Effector memory CD8-positive, alpha-beta T cell (primary cell): ENCODE data around the gene PRKCE.

Experiments used
- ATAC-seq: fragments of 150-1000 bp; cut with Tn5 transposase; replicated peaks from 2 replicates; pipeline ENCODE4 v1.10.0; 2021; ENCODE audit warnings: mild to moderate bottlenecking, moderate library complexity
- DNase-seq, 3 experiments: peaks; one replicate each; pipeline ENCODE4 v3.0.0; 2021
- H3K27ac Mint-ChIP-seq, 2 donors: one replicate each; pipeline ENCODE4 v1.8.0; 2022; ENCODE audit warnings: mild to moderate bottlenecking in 2 of 2, mixed read lengths in 2 of 2, moderate library complexity in 2 of 2
- H3K27me3 Mint-ChIP-seq, 2 donors: one replicate each; pipeline ENCODE4 v1.8.0; 2022; ENCODE audit warnings: mixed read lengths in 2 of 2
- H3K36me3 Mint-ChIP-seq: one replicate; pipeline ENCODE4 v1.8.0; 2022; ENCODE audit warnings: mild to moderate bottlenecking, moderate library complexity, mixed read lengths; ENCODE audit not compliant: insufficient read depth
- H3K4me1 Mint-ChIP-seq, 2 donors: one replicate each; pipeline ENCODE4 v1.8.0; 2022; ENCODE audit warnings: low read depth in 2 of 2, mixed read lengths in 2 of 2
- H3K4me3 Mint-ChIP-seq, 2 donors: one replicate each; pipeline ENCODE4 v1.8.0; 2022; ENCODE audit warnings: mild to moderate bottlenecking in 2 of 2, mixed read lengths in 2 of 2, moderate library complexity in 2 of 2
- H3K9me3 Mint-ChIP-seq, 2 donors: one replicate each; pipeline ENCODE4 v1.8.0; 2022; ENCODE audit warnings: mixed read lengths in 2 of 2

PRKCE gene

GRCh38 chr2:46018773-46019591 is 367.5 kb downstream of the PRKCE start:
- Mint-ChIP-seq H3K4me3 (no peak overlapping the region), H3K9me3 (no peaks in the 10 kb centered on the region), H3K27ac (no peak overlapping the region), H3K27me3 (no peaks in the 10 kb centered on the region), H3K4me1 (no peaks in the 10 kb centered on the region), H3K36me3 (peaks cover 7% of the 10 kb centered on the region)
- ATAC-seq = no peak
- no peak for DNase-seq

- DNase-seq = no peak
- Mint-ChIP-seq H3K4me3 (no peak overlapping the region), H3K36me3 (peaks cover 3% of the 10 kb centered on the region), H3K9me3 (no peaks in the 10 kb centered on the region), H3K27me3 (no peaks in the 10 kb centered on the region), H3K27ac (no peak overlapping the region), H3K4me1 (no peaks in the 10 kb centered on the region)
- no peak for ATAC-seq
Observed at GRCh38 chr2:46020416-46020815, 368.9 kb downstream of the PRKCE start.

GRCh38 chr2:46023165-46023854 is 371.8 kb downstream of the PRKCE start:
- no peak overlapping the region for H3K4me3 Mint-ChIP-seq
- H3K36me3 Mint-ChIP-seq = peaks cover 3% of the 10 kb centered on the region
- DNase-seq (no peak), ATAC-seq (no peak)
- no peaks in the 10 kb centered on the region for H3K4me1 Mint-ChIP-seq
- no peaks in the 10 kb centered on the region for H3K27me3 Mint-ChIP-seq
- no peak overlapping the region for H3K27ac Mint-ChIP-seq
- no peaks in the 10 kb centered on the region for H3K9me3 Mint-ChIP-seq

GRCh38 chr2:46024146-46024779 is 372.8 kb downstream of the PRKCE start:
- H3K27ac Mint-ChIP-seq = no peak overlapping the region

GRCh38 chr2:46025081-46025480 is 373.6 kb downstream of the PRKCE start:
- Mint-ChIP-seq H3K9me3 (no peaks in the 10 kb centered on the region), H3K36me3 (no peaks in the 10 kb centered on the region)

More at GRCh38 chr2:46024146-46024779, 372.8 kb downstream of the PRKCE start:
- DNase-seq (no peak), ATAC-seq (no peak)
- no peak overlapping the region for H3K4me3 Mint-ChIP-seq
- no peaks in the 10 kb centered on the region for H3K27me3 Mint-ChIP-seq
- H3K36me3 Mint-ChIP-seq = no peaks in the 10 kb centered on the region
- H3K9me3 Mint-ChIP-seq = no peaks in the 10 kb centered on the region
- H3K4me1 Mint-ChIP-seq = no peaks in the 10 kb centered on the region

GRCh38 chr2:46025676-46026075 is 374.2 kb downstream of the PRKCE start:
- Mint-ChIP-seq H3K9me3 (no peaks in the 10 kb centered on the region), H3K4me1 (no peaks in the 10 kb centered on the region), H3K36me3 (no peaks in the 10 kb centered on the region), H3K4me3 (no peak overlapping the region), H3K27ac (no peak overlapping the region), H3K27me3 (no peaks in the 10 kb centered on the region)
- ATAC-seq (no peak), DNase-seq (no peak)

More at GRCh38 chr2:46025081-46025480, 373.6 kb downstream of the PRKCE start:
- Mint-ChIP-seq H3K27me3 (no peaks in the 10 kb centered on the region), H3K27ac (no peak overlapping the region), H3K4me1 (no peaks in the 10 kb centered on the region), H3K4me3 (no peak overlapping the region)
- ATAC-seq (no peak), DNase-seq (no peak)

GRCh38 chr2:46026431-46026830 is 375.0 kb downstream of the PRKCE start:
- no peaks in the 10 kb centered on the region for H3K9me3 Mint-ChIP-seq
- H3K27me3 Mint-ChIP-seq = no peaks in the 10 kb centered on the region
- DNase-seq (no peak), ATAC-seq (no peak)
- no peak overlapping the region for H3K27ac Mint-ChIP-seq
- H3K4me3 Mint-ChIP-seq = no peak overlapping the region
- H3K36me3 Mint-ChIP-seq = no peaks in the 10 kb centered on the region
- no peaks in the 10 kb centered on the region for H3K4me1 Mint-ChIP-seq

GRCh38 chr2:46029332-46029811 is 377.9 kb downstream of the PRKCE start:
- H3K9me3 Mint-ChIP-seq = no peaks in the 10 kb centered on the region
- no peaks in the 10 kb centered on the region for H3K36me3 Mint-ChIP-seq
- H3K27ac Mint-ChIP-seq = no peak overlapping the region
- ATAC-seq = no peak
- H3K4me3 Mint-ChIP-seq = no peak overlapping the region
- no peaks in the 10 kb centered on the region for H3K27me3 Mint-ChIP-seq
- no peaks in the 10 kb centered on the region for H3K4me1 Mint-ChIP-seq
- DNase-seq = no peak

- no peak overlapping the region for H3K27ac Mint-ChIP-seq
- DNase-seq (no peak), ATAC-seq (no peak)
- H3K27me3 Mint-ChIP-seq = no peaks in the 10 kb centered on the region
- no peaks in the 10 kb centered on the region for H3K4me1 Mint-ChIP-seq
- no peak overlapping the region for H3K4me3 Mint-ChIP-seq
- no peaks in the 10 kb centered on the region for H3K36me3 Mint-ChIP-seq
- H3K9me3 Mint-ChIP-seq = no peaks in the 10 kb centered on the region
Observed at GRCh38 chr2:46030330-46030729, 378.9 kb downstream of the PRKCE start.

GRCh38 chr2:46032161-46032813 is 380.8 kb downstream of the PRKCE start:
- H3K27ac Mint-ChIP-seq = peak overlapping the region in 1 of 2 donors; percentile 58
- no peak for DNase-seq
- H3K27me3 Mint-ChIP-seq = no peaks in the 10 kb centered on the region
- no peaks in the 10 kb centered on the region for H3K9me3 Mint-ChIP-seq
- no peaks in the 10 kb centered on the region for H3K36me3 Mint-ChIP-seq
- no peak overlapping the region for H3K4me3 Mint-ChIP-seq
- no peaks in the 10 kb centered on the region for H3K4me1 Mint-ChIP-seq
- no peak for ATAC-seq

GRCh38 chr2:46032996-46033395 is 381.5 kb downstream of the PRKCE start:
- ATAC-seq (no peak), DNase-seq (no peak)
- Mint-ChIP-seq H3K27me3 (no peaks in the 10 kb centered on the region), H3K4me3 (no peak overlapping the region), H3K4me1 (no peaks in the 10 kb centered on the region), H3K36me3 (no peaks in the 10 kb centered on the region), H3K9me3 (no peaks in the 10 kb centered on the region), H3K27ac (no peak overlapping the region)

GRCh38 chr2:46034535-46034934 is 383.1 kb downstream of the PRKCE start:
- DNase-seq (no peak), ATAC-seq (no peak)
- H3K4me3 Mint-ChIP-seq = no peak overlapping the region
- H3K9me3 Mint-ChIP-seq = no peaks in the 10 kb centered on the region
- H3K36me3 Mint-ChIP-seq = no peaks in the 10 kb centered on the region
- no peaks in the 10 kb centered on the region for H3K27me3 Mint-ChIP-seq
- H3K4me1 Mint-ChIP-seq = no peaks in the 10 kb centered on the region
- no peak overlapping the region for H3K27ac Mint-ChIP-seq

GRCh38 chr2:46036929-46037328 is 385.5 kb downstream of the PRKCE start:
- ATAC-seq = no peak
- no peaks in the 10 kb centered on the region for H3K36me3 Mint-ChIP-seq
- no peaks in the 10 kb centered on the region for H3K9me3 Mint-ChIP-seq
- no peak overlapping the region for H3K27ac Mint-ChIP-seq
- no peaks in the 10 kb centered on the region for H3K4me1 Mint-ChIP-seq
- DNase-seq = no peak
- no peaks in the 10 kb centered on the region for H3K27me3 Mint-ChIP-seq
- H3K4me3 Mint-ChIP-seq = no peak overlapping the region
